ENCODE measurements around the gene CYP4A11. TPM values are rescaled to one million over a fixed set of nuclear protein-coding genes. Genes with fewer than 3 reads are reported as not detected.

Gene CYP4A11
- total RNA-seq, 5 donors from 2014 or later (not counting 1 experiment from before 2014, with no cell fraction given) = 0.22 to 0.26 (median 0.23) TPM; not detected in 2

Other genes with a start within 250 kb of the CYP4A11 start
- 10 to 100 TPM; 78.0 to 90.2 (median 82.5) TPM for gene EFCAB14, start 222.4 kb downstream of the CYP4A11 start, total RNA-seq
- 1 to 10 TPM in 1 of 5 donors, under 1 TPM in 4; 0.20 to 1.7 (median 0.55) TPM for gene CYP4B1, start 142.4 kb downstream of the CYP4A11 start, total RNA-seq
- gene CYP4X1, start 82.2 kb upstream of the CYP4A11 start, total RNA-seq = not detected
- not detected for gene CYP4Z1, start 125.8 kb upstream of the CYP4A11 start, total RNA-seq
- gene CYP4A22, start 196.0 kb upstream of the CYP4A11 start, total RNA-seq = not detected
- not detected for gene PDZK1IP1, start 248.6 kb upstream of the CYP4A11 start, total RNA-seq